ENCODE data around the gene STARD7.

DNA sequence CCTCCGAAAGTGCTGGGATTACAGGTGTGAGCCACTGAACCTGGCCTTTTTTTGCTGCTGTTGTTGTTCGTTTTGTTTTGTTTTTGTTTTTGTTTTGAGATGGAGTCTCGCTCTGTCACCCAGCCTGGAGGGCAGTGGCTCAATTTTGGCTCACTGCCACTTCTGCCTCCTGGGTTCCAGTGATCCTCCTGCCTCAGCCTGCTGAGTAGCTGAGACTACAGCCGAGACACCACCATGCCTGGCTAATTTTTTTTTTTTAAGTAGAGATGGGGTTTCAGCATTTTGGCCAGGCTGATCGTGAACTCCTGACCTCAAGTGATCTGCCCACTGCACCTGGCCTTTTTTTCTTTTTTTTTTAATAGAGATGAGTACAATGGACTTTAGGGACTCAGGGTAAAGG, 35.2 kb upstream of the STARD7 start:
- TF ChIP-seq, protein P1, sequence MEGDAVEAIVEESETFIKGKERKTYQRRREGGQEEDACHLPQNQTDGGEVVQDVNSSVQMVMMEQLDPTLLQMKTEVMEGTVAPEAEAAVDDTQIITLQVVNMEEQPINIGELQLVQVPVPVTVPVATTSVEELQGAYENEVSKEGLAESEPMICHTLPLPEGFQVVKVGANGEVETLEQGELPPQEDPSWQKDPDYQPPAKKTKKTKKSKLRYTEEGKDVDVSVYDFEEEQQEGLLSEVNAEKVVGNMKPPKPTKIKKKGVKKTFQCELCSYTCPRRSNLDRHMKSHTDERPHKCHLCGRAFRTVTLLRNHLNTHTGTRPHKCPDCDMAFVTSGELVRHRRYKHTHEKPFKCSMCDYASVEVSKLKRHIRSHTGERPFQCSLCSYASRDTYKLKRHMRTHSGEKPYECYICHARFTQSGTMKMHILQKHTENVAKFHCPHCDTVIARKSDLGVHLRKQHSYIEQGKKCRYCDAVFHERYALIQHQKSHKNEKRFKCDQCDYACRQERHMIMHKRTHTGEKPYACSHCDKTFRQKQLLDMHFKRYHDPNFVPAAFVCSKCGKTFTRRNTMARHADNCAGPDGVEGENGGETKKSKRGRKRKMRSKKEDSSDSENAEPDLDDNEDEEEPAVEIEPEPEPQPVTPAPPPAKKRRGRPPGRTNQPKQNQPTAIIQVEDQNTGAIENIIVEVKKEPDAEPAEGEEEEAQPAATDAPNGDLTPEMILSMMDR (IDR thresholded peaks at IDR 0.05; ENCODE audit: low read depth, low read length, missing input control), result no peak
- TF ChIP-seq TAF1 (conservative IDR thresholded peaks at IDR 0.05) (no peak), YY1 (IDR thresholded peaks at IDR 0.05) (no peak), RAD21 (IDR thresholded peaks at IDR 0.05) (no peak), RXRA (IDR thresholded peaks at IDR 0.05) (no peak), SP1 (IDR thresholded peaks at IDR 0.05) (no peak), HNF4A (conservative IDR thresholded peaks at IDR 0.05) (no peak), GABPA (IDR thresholded peaks at IDR 0.05 in 1 of 2, conservative IDR thresholded peaks at IDR 0.05 in 1 of 2) (no peak), JUND (IDR thresholded peaks at IDR 0.05) (no peak), EGR1 (IDR thresholded peaks at IDR 0.05; ENCODE audit: low read depth in 2 of 2) (no peak)
- TF ChIP-seq, protein P2, sequence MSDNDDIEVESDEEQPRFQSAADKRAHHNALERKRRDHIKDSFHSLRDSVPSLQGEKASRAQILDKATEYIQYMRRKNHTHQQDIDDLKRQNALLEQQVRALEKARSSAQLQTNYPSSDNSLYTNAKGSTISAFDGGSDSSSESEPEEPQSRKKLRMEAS (IDR thresholded peaks at IDR 0.05), result no peak
- TF ChIP-seq, protein P3, sequence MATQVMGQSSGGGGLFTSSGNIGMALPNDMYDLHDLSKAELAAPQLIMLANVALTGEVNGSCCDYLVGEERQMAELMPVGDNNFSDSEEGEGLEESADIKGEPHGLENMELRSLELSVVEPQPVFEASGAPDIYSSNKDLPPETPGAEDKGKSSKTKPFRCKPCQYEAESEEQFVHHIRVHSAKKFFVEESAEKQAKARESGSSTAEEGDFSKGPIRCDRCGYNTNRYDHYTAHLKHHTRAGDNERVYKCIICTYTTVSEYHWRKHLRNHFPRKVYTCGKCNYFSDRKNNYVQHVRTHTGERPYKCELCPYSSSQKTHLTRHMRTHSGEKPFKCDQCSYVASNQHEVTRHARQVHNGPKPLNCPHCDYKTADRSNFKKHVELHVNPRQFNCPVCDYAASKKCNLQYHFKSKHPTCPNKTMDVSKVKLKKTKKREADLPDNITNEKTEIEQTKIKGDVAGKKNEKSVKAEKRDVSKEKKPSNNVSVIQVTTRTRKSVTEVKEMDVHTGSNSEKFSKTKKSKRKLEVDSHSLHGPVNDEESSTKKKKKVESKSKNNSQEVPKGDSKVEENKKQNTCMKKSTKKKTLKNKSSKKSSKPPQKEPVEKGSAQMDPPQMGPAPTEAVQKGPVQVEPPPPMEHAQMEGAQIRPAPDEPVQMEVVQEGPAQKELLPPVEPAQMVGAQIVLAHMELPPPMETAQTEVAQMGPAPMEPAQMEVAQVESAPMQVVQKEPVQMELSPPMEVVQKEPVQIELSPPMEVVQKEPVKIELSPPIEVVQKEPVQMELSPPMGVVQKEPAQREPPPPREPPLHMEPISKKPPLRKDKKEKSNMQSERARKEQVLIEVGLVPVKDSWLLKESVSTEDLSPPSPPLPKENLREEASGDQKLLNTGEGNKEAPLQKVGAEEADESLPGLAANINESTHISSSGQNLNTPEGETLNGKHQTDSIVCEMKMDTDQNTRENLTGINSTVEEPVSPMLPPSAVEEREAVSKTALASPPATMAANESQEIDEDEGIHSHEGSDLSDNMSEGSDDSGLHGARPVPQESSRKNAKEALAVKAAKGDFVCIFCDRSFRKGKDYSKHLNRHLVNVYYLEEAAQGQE (IDR thresholded peaks at IDR 0.05), result no peak
- TF ChIP-seq, protein P4, sequence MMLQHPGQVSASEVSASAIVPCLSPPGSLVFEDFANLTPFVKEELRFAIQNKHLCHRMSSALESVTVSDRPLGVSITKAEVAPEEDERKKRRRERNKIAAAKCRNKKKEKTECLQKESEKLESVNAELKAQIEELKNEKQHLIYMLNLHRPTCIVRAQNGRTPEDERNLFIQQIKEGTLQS (IDR thresholded peaks at IDR 0.05), result no peak

Measured in liver (tissue), 3 donors.